Measurements from ENCODE around the gene FOCAD.

- TF ChIP-seq POLR2A (IDR thresholded peaks at IDR 0.05; ENCODE audit: low read depth, low read length) (no peak), POLR2AphosphoS5 (IDR thresholded peaks at IDR 0.05; ENCODE audit: low read depth, low read length) (no peak), TAF1 (IDR thresholded peaks at IDR 0.05; ENCODE audit: borderline replicate concordance, low read depth, low read length) (no peak)
Measured at GRCh38 chr9:20941174-20941690, 257.2 kb downstream of the FOCAD start.
